Erythroblast (primary cell): ENCODE measurements around the gene TVP23A.
"Not testable (repeated sequence)": the region's sequence is repeated elsewhere in the genome, so short reads cannot be mapped to it uniquely, and the experiment has no call there.

Experiments
- DNase-seq, 2 experiments: peaks; one replicate each; lab custom pipeline; 2025; lab: John Stamatoyannopoulos, UW
- GATA1 ChIP-seq: IDR thresholded peaks from 2 replicates; pipeline ENCODE4 v1.6.1; 2011; ENCODE audit warnings: low read depth, mild to moderate bottlenecking, control low read depth, low read length, moderate library complexity
- POLR2A ChIP-seq: IDR thresholded peaks from 2 replicates; pipeline ENCODE4 v1.6.1; 2011; ENCODE audit warnings: mild to moderate bottlenecking, low read length

Gene TVP23A

GRCh38 chr16:10760858-10761257 is 57.7 kb downstream of the TVP23A start:
- no peak for TF ChIP-seq GATA1
- no peak for TF ChIP-seq POLR2A
- no peak for DNase-seq

GRCh38 chr16:10756574-10756973 is 62.0 kb downstream of the TVP23A start:
- TF ChIP-seq GATA1 (no peak), POLR2A (no peak)
- DNase-seq, result no peak

- TF ChIP-seq GATA1 (no peak), POLR2A (no peak)
- no peak for DNase-seq
Measured at GRCh38 chr16:10754941-10755340, 63.7 kb downstream of the TVP23A start.

- TF ChIP-seq GATA1, result no peak
- no peak for TF ChIP-seq POLR2A
- no peak for DNase-seq
Measured at GRCh38 chr16:10753670-10754069, 64.9 kb downstream of the TVP23A start.

GRCh38 chr16:10752843-10753523 is 65.6 kb downstream of the TVP23A start:
- TF ChIP-seq GATA1 (no peak), POLR2A (no peak)

GRCh38 chr16:10751291-10751697 is 67.3 kb downstream of the TVP23A start:
- DNase-seq, result no peak
- TF ChIP-seq GATA1 (no peak), POLR2A (no peak)

More at GRCh38 chr16:10752843-10753523, 65.6 kb downstream of the TVP23A start:
- DNase-seq, result no peak

- no peak for DNase-seq
Measured at GRCh38 chr16:10750793-10751192, 67.8 kb downstream of the TVP23A start.

GRCh38 chr16:10745841-10746240 is 72.8 kb downstream of the TVP23A start:
- TF ChIP-seq POLR2A (no peak), GATA1 (no peak)
- DNase-seq, result no peak

More at GRCh38 chr16:10750793-10751192, 67.8 kb downstream of the TVP23A start:
- no peak for TF ChIP-seq POLR2A
- no peak for TF ChIP-seq GATA1

GRCh38 chr16:10744370-10745030 is 74.1 kb downstream of the TVP23A start:
- no peak for DNase-seq
- TF ChIP-seq POLR2A, result peak; percentile 25
- TF ChIP-seq GATA1, result no peak

- DNase-seq, result peak; percentile 98 to 99
- TF ChIP-seq GATA1, result no peak
- TF ChIP-seq POLR2A, result peak; percentile 83
Measured at GRCh38 chr16:10743610-10744369, 74.8 kb downstream of the TVP23A start, which contains the start of gene NUBP1. TSS of gene NUBP1 (plus strand) at chr16:10743842. CDS start at chr16:10743864, 22 bp downstream.

- DNase-seq, result no peak
- TF ChIP-seq POLR2A (no peak), GATA1 (no peak)
Measured at GRCh38 chr16:10743227-10743609, 75.4 kb downstream of the TVP23A start.

GRCh38 chr16:10741844-10742243 is 76.8 kb downstream of the TVP23A start:
- no peak for DNase-seq
- TF ChIP-seq GATA1 (no peak), POLR2A (no peak)

- not testable (repeated sequence) for DNase-seq
Measured at GRCh38 chr16:10741249-10741648, 77.3 kb downstream of the TVP23A start.

GRCh38 chr16:10740845-10741208 is 77.8 kb downstream of the TVP23A start:
- TF ChIP-seq GATA1, result no peak
- TF ChIP-seq POLR2A, result no peak
- DNase-seq, result no peak
